Body of pancreas (tissue), 4 donors: ENCODE measurements around the gene CCL11. TPM values are rescaled to one million over a fixed set of nuclear protein-coding genes. Genes with fewer than 3 reads are reported as not detected.

Source experiments
- ATAC-seq: fragments of 150-250 bp; one replicate; pipeline ENCODE4 v1.9.1; 2016
- DNase-seq, 4 donors: peaks; one replicate each; pipeline ENCODE4 v3.0.0-alpha.2; 2019
- H3K27ac ChIP-seq, 4 donors: fragments of 200-600 bp; sonication (generic); 1 replicate in 3 of 4; 2 replicates in 1 of 4; pipeline versions ENCODE4 v1.5.1 to v1.6.1; 2016 to 2019; ENCODE audit warnings: mild to moderate bottlenecking in 1 of 4, mixed read lengths in 1 of 4, moderate library complexity in 1 of 4
- H3K27me3 ChIP-seq, 2 donors: fragments of 200-600 bp; sonication (generic); one replicate each; pipeline ENCODE4 v1.6.0; 2016; ENCODE audit warnings: mild to moderate bottlenecking in 1 of 2
- H3K36me3 ChIP-seq, 2 donors: fragments of 200-600 bp; sonication (generic); replicated peaks in 1 of 2; 2 replicates each; pipeline ENCODE4 v1.5.1; 2016; ENCODE audit warnings: low read depth in 2 of 2; ENCODE audit not compliant: insufficient read depth in 1 of 2
- H3K4me1 ChIP-seq: fragments of 200-600 bp; sonication (generic); one replicate; pipeline ENCODE4 v1.6.0; 2016
- H3K4me3 ChIP-seq, 2 donors: fragments of 200-600 bp; sonication (generic); 1 replicate in 1 of 2; 2 replicates in 1 of 2; pipeline ENCODE4 v1.5.1; 2016 to 2019
- H3K9me3 ChIP-seq, 3 donors: fragments of 200-600 bp; sonication (generic); 1 replicate in 2 of 3; 2 replicates in 1 of 3; pipeline ENCODE4 v1.5.1; 2016
- CTCF ChIP-seq, 7 experiments: fragments of 450-650 bp in 4 of 7; fragments of 200-600 bp in 3 of 7; sonication (generic) in 3 of 7; IDR thresholded peaks; one replicate each; pipeline ENCODE4 v1.5.1; 2016 to 2019; ENCODE audit warnings: antibody characterized with exemption in 7 of 7
- POLR2A ChIP-seq, 3 donors: fragments of 450-650 bp; IDR thresholded peaks; one replicate each; pipeline ENCODE4 v1.6.1; 2016; ENCODE audit warnings: antibody characterized with exemption in 3 of 3, mild to moderate bottlenecking in 2 of 3
- WGBS, 2 donors: methylation state at CpG; one replicate each; pipeline ENCODE4 v1.1.5; 2017; 5-methylcytosine and 5-hydroxymethylcytosine counted together
- intact Hi-C: fragments of 100-400 bp; cut with DNase I; formaldehyde crosslinking; loops from one replicate; pipeline ENCODE4 v1.15.1; 2023
- total RNA-seq, 2 donors: library from RNA; depleted of rRNA; stranded (reverse); fragments of >200 nt; gene quantifications; one replicate each; pipeline ENCODE4 v1.1.0, GENCODE V29; 2016

The CCL11 gene
- total RNA-seq, 2 donors from 2014 or later: not detected

DNA sequence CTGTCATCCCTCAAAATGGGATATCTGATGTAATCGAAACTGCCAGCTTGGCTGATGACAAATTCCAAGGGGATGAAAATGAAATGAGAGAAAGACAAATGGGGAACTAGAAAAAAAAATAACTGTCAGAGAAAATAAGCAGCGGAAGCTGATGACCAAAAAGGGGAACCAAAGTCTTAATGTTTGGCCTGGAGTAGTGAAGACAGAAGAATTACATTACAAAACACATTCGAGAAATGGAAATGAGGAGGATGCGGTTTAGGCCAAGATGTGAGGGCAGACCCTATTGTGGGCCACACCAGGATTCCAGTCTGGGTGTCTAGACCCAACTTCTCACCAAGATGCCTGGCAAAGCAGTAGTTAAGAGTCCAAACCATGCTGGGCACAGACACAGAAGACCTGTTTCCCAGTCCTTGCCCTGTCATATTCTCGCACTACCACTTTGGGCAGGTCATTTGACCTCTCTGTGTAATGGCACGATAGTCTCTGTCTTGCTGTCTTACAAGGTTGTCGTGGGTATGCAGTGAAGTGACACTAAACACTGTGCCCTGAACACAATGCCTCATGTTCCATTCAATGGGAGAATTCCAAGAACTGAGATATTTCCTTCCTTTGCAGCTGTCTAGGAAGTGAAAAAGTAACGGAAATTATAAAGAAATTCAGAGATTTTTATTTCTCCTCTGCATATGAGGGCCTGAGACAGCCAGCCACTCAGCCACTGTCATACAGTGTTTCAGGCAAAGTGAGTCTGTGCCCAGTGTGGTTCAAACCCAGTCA lies 42.8 kb upstream of the CCL11 start:
- ATAC-seq (no peak), DNase-seq (no peak)
- no peaks in the 10 kb centered on the region for H3K27me3 ChIP-seq
- no peak for TF ChIP-seq POLR2A (IDR thresholded peaks at IDR 0.05)
- H3K4me3 ChIP-seq: no peak overlapping the region
- no peaks in the 10 kb centered on the region for H3K36me3 ChIP-seq
- WGBS, 2 donors: 62 to 76% methylated on average over 8 of the region's 8 CpGs
- intact Hi-C loops: no loop called here
- no peaks in the 10 kb centered on the region for H3K9me3 ChIP-seq
- H3K4me1 ChIP-seq: peaks cover 31% of the 10 kb centered on the region
- peak overlapping the region in 1 of 4 donors; percentile 33 for H3K27ac ChIP-seq

GRCh38 chr17:34243364-34244320 lies 41.9 kb upstream of the CCL11 start:
- 60 to 64% methylated on average over 7 of the region's 7 CpGs for WGBS, 2 donors
- no peak for ATAC-seq
- Histone ChIP-seq H3K9me3 (no peaks in the 10 kb centered on the region), H3K27ac (peak overlapping the region in 1 of 4 donors; percentile 33), H3K4me1 (peaks cover 33% of the 10 kb centered on the region), H3K27me3 (no peaks in the 10 kb centered on the region), H3K36me3 (no peaks in the 10 kb centered on the region), H3K4me3 (no peak overlapping the region)
- no peak for DNase-seq
- intact Hi-C loops: no loop called here
- no peak for TF ChIP-seq CTCF (IDR thresholded peaks at IDR 0.05)
- TF ChIP-seq POLR2A (IDR thresholded peaks at IDR 0.05): no peak

DNA sequence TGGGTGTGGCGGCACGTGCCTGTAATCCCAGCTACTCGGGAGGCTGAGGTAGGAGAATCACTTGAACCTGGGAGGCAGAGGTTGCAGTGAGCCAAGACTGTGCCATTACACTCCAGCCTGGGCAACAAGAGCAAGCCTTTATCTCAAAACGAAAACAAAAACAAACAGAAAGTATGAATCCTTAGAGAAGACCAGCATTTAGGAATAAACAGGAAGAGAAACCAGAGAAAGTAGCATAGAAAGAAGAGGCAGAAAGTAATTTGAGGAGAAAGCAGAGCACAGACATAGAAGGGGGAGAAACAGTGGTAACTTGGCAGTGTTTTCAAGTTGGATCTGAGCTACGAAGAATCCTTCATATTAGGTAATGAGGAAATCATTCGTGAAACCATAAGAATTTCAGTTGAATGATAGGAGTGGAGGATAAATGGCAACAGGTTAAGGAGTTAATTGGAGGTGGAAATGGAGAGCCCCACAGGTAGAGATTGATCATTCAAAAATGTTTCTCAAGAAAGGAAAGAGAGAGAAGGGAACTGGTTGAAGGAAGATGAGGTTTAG lies 40.1 kb upstream of the CCL11 start:
- TF ChIP-seq CTCF (IDR thresholded peaks at IDR 0.05) (no peak), POLR2A (IDR thresholded peaks at IDR 0.05) (no peak)

GRCh38 chr17:34246446-34246845 lies 39.1 kb upstream of the CCL11 start:
- intact Hi-C loops: no loop called here
- Histone ChIP-seq H3K4me3 (no peak overlapping the region), H3K9me3 (no peaks in the 10 kb centered on the region), H3K27ac (no peak overlapping the region), H3K36me3 (no peaks in the 10 kb centered on the region), H3K27me3 (no peaks in the 10 kb centered on the region), H3K4me1 (peaks cover 40% of the 10 kb centered on the region)
- DNase-seq (peak in 1 of 4 donors; percentile 42), ATAC-seq (no peak)
- TF ChIP-seq POLR2A (IDR thresholded peaks at IDR 0.05) (no peak), CTCF (IDR thresholded peaks at IDR 0.05) (no peak)
- 61 to 82% methylated on average over 1 of the region's 1 CpG for WGBS, 2 donors

More for the DNA sequence above, 40.1 kb upstream of the CCL11 start:
- Histone ChIP-seq H3K27me3 (no peaks in the 10 kb centered on the region), H3K4me1 (peaks cover 35% of the 10 kb centered on the region), H3K36me3 (no peaks in the 10 kb centered on the region), H3K27ac (no peak overlapping the region), H3K9me3 (no peaks in the 10 kb centered on the region), H3K4me3 (no peak overlapping the region)
- DNase-seq (no peak), ATAC-seq (no peak)
- intact Hi-C loops: no loop called here
- WGBS, 2 donors: 59 to 65% methylated on average over 6 of the region's 6 CpGs

DNA sequence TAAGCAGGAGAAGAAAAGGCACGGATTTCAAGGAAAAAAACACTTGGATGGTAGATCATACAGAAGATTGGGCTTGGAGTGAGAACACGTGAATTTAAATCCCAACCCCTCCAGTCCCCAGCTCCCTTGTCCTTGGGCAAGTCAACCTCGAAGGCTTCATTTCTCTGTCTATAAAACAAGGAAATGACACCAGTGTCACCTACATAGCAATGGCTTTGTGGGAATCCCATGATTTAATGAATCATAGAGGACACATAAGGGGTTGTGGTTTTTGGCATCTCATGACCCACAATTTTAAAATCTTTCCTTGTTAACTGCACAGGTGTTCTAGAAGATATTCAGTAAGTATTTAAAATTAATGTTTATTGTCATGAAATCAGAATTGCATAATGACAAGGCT lies 38.7 kb upstream of the CCL11 start:
- Histone ChIP-seq H3K27ac (no peak overlapping the region), H3K36me3 (no peaks in the 10 kb centered on the region), H3K4me1 (peaks cover 45% of the 10 kb centered on the region), H3K27me3 (no peaks in the 10 kb centered on the region), H3K4me3 (no peak overlapping the region), H3K9me3 (no peaks in the 10 kb centered on the region)
- ATAC-seq: no peak
- intact Hi-C loops: no loop called here
- no peak for DNase-seq
- TF ChIP-seq POLR2A (IDR thresholded peaks at IDR 0.05) (no peak), CTCF (IDR thresholded peaks at IDR 0.05) (no peak)
- WGBS, 2 donors: 50 to 53% methylated on average over 3 of the region's 3 CpGs
